ENCODE results near the gene FBLN1. TPM values are rescaled to one million over a fixed set of nuclear protein-coding genes. Genes with fewer than 3 reads are reported as not detected.

Gene FBLN1
- total RNA-seq, 2 donors from 2014 or later = 92.8 to 354 TPM

DNA sequence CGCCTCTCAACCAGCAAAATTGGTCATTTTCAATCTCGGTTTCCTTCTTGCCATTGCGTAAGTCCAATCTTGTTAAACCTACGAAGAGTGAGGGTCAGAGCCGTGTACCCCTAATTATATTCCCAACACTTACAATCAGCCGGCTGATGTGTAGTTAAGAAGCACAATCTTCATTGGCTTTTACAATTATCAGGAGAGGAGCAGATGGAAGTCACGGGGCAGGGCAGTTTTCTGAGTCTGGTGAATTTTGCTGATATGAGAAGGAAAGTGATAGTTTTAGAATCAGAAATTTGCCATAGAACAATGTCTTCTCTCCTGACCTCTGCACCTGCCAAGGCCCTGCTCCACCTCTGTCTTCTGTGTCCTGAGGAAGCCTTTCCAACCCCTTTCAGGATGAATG lies 134.0 kb downstream of the FBLN1 start:
- Histone ChIP-seq H3K36me3 (no peaks in the 10 kb centered on the region), H3K27me3 (no peaks in the 10 kb centered on the region), H3K27ac (no peak overlapping the region), H3K4me1 (no peaks in the 10 kb centered on the region), H3K9me3 (no peaks in the 10 kb centered on the region), H3K4me3 (no peak overlapping the region)
- TF ChIP-seq, protein P1, sequence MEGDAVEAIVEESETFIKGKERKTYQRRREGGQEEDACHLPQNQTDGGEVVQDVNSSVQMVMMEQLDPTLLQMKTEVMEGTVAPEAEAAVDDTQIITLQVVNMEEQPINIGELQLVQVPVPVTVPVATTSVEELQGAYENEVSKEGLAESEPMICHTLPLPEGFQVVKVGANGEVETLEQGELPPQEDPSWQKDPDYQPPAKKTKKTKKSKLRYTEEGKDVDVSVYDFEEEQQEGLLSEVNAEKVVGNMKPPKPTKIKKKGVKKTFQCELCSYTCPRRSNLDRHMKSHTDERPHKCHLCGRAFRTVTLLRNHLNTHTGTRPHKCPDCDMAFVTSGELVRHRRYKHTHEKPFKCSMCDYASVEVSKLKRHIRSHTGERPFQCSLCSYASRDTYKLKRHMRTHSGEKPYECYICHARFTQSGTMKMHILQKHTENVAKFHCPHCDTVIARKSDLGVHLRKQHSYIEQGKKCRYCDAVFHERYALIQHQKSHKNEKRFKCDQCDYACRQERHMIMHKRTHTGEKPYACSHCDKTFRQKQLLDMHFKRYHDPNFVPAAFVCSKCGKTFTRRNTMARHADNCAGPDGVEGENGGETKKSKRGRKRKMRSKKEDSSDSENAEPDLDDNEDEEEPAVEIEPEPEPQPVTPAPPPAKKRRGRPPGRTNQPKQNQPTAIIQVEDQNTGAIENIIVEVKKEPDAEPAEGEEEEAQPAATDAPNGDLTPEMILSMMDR (IDR thresholded peaks at IDR 0.05) = no peak
- DNase-seq (ENCODE audit: low spot score) = no peak

DNA sequence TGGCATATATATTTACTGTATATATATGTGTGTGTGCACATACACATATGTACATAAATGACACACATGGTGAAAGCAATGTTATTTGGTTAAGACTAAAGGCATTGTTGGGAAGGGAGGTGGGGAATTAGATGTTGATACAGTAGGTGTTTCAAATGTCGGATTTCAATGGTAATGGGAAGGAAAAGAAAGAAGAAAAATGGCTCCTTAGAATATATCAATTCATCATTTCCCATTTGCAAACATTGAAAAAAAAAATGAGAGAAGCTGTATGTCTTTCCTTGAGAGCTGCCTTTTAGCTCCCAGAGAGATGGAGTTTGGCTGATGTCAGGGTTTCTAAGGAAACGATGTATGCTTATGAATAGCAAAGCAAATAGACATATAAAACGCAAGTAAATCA lies 135.5 kb downstream of the FBLN1 start:
- H3K36me3 ChIP-seq = no peaks in the 10 kb centered on the region
- H3K4me1 ChIP-seq = no peaks in the 10 kb centered on the region
- DNase-seq (ENCODE audit: low spot score) = no peak
- no peak overlapping the region for H3K4me3 ChIP-seq
- H3K9me3 ChIP-seq = no peaks in the 10 kb centered on the region
- H3K27me3 ChIP-seq = no peaks in the 10 kb centered on the region
- TF ChIP-seq, protein P1 (IDR thresholded peaks at IDR 0.05) = no peak
- H3K27ac ChIP-seq = no peak overlapping the region

DNA sequence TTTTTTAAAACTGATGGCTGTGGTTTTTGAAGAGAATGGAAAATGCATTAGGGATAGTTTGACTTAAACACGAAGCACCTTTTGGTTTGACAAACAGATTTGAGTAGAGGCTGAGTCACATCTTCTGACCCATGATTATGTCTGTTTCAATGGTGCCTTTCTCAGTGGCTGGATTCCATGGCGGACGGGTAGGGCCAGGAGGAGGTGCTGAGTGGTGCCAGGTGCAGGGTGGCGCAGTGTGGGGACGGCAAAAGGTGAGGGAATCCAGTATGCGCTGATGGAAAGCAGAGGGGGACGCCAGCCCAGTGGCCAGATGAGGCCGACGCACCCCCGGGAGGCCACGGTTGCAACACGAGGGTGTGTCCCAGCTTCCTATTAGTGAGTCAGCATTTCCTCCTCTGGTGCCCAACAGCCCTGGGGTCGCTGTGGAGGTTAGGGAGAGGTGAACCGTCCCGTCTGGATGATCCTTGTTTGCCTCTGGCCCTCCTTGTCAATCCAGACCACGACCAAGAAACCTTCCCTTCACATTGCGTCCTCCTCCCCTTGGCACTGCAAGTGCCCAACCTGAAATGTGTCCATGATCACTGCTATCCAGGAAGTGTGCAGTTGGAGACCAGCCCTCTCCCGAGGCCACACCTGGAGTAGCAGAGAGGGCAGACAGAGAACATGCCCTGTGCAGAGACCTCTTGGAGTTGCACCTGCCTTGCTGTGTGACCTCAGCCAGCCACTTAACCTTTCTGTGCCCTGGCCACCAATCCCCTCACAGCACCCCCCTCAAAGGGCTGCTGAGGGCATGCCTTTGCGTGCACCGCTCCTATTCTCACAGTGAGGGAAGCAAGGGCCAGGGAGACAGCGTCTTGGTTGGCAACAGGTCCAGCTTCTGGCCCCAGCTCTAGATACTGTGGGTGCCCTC lies 136.4 kb downstream of the FBLN1 start:
- H3K4me1 ChIP-seq = no peaks in the 10 kb centered on the region
- no peaks in the 10 kb centered on the region for H3K27me3 ChIP-seq
- no peak overlapping the region for H3K27ac ChIP-seq
- TF ChIP-seq, protein P1 (IDR thresholded peaks at IDR 0.05) = no peak
- no peaks in the 10 kb centered on the region for H3K36me3 ChIP-seq
- no peaks in the 10 kb centered on the region for H3K9me3 ChIP-seq
- H3K4me3 ChIP-seq = no peak overlapping the region
- DNase-seq (ENCODE audit: low spot score) = peak; percentile 81

DNA sequence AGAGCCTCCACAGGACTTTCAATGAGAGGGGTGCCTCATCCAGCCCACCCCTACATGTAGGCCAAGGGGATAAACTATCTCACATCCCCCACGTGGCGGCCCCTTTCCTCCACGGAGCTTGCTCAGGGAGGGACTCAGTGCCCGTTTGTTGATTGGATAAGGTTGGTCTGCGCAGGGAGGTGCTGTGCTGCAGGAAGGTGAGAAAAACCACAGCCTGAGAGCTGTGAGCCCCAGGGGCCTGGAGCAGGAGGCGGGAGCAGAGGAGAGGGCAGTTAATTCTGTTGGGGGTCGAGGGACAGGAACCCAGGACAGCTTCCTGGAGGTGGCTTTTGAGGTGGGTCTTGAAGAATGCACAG lies 137.0 kb downstream of the FBLN1 start:
- no peak for DNase-seq (ENCODE audit: low spot score)
- TF ChIP-seq, protein P1 (IDR thresholded peaks at IDR 0.05) = no peak

DNA sequence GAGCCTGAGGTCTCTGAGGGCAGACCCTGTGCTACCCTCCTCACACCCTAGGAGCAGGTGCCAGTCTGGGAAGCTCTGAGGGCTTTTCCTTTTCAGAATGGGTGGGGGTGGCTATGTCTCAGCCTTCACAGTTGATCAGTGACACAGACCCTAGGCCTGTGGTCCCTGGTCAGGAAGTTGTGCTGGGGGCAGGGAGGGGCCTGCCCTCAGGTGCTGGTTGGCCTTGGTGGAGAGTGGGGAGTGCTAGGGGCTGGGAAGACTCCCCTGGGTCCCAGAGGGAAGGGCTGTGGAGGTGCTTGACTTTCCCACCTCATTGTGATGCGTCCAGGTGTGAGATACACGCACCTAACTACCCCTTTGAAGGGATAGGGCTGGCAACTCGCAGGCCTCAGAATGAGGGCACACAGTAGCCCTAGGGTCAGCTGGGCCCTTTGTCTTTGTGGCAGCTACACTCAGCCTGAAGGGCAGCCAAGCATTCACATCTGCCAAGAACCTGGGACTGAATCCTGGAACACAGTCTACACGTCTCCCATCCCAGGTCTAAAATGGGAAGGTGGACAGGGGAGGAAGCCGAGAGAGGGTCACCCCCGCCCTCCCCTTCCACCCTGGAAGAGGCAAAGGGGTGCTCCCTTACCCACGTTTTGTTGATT lies 137.7 kb downstream of the FBLN1 start:
- no peak for DNase-seq (ENCODE audit: low spot score)
- H3K36me3 ChIP-seq = no peaks in the 10 kb centered on the region
- no peak overlapping the region for H3K4me3 ChIP-seq
- TF ChIP-seq, protein P1 (IDR thresholded peaks at IDR 0.05) = no peak
- peaks cover 0 to 3% of the 10 kb centered on the region in 2 donors for H3K4me1 ChIP-seq
- H3K9me3 ChIP-seq = no peaks in the 10 kb centered on the region
- H3K27ac ChIP-seq = no peak overlapping the region
- H3K27me3 ChIP-seq = no peaks in the 10 kb centered on the region

More for the DNA sequence above, 137.0 kb downstream of the FBLN1 start:
- no peaks in the 10 kb centered on the region for H3K4me1 ChIP-seq
- no peak overlapping the region for H3K4me3 ChIP-seq
- no peaks in the 10 kb centered on the region for H3K27me3 ChIP-seq
- no peak overlapping the region for H3K27ac ChIP-seq
- no peaks in the 10 kb centered on the region for H3K9me3 ChIP-seq
- H3K36me3 ChIP-seq = no peaks in the 10 kb centered on the region

Measured in right atrium auricular region (tissue), 2 donors.